ENCODE data around the gene KLF16.
A peak's percentile ranks its signal among the peaks of the same experiment; 100 is the strongest.

Gene KLF16

DNA sequence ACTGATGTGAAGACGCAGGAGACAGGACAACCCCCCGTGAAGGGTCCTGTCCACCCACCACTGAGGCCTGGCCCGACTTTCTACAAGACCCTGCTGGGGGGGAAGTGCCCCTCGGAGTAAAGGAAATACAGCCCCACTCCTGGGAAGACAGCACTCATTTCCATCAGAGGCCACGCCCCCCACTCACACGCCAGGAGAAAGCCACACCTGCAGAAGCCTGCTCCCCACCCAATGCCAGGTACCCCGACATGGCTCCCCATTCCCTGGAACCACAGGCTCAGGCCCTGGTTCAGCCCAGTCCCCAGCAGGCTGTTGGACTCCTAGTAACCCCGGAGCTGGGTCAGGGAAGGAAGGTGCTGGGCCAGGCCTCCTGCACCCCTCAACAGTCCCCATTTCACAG is 40.4 kb downstream of the KLF16 start:
- no peak for DNase-seq (ENCODE audit: low spot score)

DNA sequence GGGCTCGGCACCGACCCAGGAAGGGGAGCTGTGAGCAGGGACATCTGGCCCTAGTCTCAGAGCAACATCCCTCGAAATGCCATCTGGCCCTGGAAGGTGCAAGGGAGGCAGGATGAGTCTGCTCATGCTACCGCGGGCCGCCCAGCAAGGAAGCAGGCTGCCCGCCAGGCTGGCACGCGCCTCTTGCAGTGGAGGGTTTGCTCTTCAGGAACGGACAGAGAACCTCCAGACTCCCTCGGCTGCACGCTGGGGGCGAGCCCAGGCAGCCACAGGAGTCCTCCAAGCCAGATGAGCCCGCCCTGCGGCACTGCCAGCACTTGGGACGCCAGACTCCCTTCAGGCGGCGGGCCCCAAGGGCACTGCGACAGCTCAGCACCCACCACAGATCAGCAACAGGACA is 41.2 kb downstream of the KLF16 start:
- no peak for DNase-seq (ENCODE audit: low spot score)

DNA sequence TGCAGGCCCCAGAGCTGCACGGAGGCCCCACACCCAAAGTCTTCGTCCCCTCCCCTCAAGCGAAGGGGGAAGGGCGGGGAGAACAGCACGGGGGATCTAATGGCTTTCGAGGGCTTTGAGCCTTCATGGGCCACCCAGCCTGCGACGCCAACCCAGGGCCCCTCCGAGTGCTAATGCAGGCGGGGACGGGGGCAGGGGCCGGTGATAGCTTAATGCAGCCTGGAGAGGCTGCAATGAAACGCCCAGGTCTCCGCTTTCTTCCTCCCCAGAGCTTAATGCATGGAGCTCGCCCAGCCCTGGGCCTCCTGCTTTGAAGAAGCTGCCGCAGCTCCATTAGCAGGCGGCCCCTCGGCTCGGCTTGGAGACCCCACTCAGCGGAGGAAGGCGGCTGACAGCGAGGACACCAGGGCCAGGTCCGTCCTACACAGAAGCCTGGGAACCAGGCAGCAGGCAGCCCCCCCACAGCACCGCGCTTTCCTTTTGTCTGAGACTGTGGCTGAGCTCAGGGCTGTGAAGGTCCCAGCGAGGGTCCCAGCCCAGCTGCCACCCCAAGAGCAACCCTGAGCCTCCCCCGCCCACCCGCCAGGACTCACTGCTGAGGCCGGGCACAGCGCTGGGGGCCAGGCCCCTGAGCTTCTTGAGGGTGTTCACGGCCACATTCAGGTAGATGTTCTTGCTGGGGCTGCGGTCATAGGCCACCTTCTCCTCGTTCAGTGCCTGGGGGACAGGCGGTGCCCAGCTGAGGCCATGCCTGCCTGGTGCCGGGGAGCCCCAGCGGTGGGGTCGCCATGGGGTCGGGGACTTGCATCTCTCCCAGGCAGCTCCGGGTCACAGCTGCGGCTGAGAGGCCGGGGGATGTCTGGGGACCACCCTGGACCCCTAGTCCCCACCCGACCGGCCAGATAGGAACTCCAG is 43.8 kb downstream of the KLF16 start:
- no peak for DNase-seq (ENCODE audit: low spot score)

DNA sequence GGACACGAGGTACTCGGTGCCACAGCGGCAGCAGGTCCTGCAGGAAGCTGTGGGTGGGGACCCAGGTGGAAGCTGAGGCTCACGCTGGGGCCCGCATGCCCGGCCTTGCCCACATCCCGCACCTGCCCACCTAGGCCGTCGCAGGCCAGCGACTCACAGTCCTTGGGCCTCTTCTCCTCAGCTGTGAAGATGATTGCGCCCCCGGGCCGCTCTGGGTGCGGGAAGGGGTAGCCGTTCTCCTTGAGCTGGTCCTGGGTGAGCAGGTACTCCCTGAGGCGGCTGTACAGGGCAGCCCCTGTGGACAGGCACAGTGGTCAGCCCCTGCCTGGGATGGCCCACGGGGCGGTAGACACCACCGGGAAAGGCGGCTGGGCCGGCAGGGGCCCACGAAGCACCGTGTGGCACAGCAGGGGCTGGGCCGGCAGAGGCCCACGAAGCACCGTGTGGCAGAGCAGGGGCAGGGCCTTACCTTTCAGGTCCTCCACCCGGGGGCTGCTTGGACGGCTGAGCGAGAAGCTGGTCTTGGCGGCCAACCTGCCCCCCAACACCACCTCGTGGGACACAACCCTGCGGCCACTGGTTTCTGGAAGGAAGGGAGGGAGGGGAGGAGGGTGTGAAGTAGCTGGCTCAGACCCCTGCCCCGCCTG is 44.7 kb downstream of the KLF16 start:
- no peak for DNase-seq (ENCODE audit: low spot score)

DNA sequence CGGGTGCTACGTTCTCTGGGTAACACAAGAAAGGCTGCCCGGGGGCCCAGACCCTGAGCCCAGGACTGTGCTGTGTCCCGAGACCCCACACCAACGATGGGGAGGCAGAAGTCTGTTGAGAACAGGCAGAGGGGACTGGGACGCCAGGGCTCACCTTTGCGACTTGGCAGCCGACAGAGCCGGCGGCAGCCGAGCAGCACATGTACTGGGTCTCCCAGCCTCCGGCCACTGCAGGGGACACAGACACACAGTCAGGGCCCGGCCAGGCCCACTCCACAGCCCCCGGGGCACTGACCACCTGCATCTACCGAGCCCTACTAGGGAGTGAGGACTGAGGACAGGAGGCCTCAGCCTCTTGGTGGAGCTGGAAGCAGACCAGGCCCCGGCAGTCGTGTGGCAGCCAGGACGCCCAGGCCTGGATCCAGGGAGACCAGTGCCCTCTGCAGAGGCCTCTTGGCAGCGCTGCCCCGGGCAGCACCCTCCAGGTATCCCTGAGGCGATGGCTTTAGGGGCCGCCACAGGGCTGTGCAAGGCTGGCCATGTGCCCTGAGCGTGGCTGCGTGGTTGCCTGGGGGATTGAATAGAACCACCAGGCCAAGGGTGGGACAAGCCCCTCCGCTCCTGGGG is 45.7 kb downstream of the KLF16 start:
- DNase-seq (ENCODE audit: low spot score), result no peak

DNA sequence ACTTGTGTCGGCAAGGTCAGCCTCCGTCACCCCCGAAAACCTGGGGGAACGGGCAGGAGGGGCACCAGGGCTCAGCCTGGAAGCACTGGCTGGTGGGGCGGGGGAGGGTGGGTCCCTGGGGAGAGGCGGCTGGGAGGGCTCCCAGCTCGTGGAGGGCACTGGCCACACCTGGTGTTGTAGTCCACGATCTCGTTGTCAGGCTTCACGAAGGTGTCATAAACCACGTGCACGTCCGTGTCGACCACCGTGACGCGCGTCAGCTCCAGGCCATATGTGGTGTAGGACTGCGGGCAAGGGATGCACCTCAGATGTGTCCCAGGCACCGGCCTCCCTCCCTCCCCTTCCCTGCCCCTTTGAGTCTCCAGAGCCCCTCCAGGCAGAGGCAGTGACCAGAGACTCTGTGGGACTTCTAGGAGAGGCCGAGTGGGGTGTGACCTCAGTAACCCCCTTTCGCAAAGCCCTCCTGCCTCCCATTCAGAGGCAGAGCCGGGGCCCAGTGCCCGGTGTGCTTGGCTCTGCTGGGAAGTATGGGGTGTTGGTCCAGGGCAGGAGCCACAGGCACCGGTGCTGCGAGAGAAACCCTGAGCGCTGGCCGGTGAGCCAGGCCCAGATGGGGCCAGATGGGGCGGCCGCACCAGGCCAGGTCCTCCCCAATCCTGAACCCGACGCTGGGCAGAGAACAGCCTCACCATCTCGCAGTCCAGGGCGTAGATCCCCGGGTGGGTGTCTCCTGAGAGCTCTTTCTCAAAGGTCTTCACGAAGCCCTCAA is 46.7 kb downstream of the KLF16 start:
- DNase-seq (ENCODE audit: low spot score), result no peak

DNA sequence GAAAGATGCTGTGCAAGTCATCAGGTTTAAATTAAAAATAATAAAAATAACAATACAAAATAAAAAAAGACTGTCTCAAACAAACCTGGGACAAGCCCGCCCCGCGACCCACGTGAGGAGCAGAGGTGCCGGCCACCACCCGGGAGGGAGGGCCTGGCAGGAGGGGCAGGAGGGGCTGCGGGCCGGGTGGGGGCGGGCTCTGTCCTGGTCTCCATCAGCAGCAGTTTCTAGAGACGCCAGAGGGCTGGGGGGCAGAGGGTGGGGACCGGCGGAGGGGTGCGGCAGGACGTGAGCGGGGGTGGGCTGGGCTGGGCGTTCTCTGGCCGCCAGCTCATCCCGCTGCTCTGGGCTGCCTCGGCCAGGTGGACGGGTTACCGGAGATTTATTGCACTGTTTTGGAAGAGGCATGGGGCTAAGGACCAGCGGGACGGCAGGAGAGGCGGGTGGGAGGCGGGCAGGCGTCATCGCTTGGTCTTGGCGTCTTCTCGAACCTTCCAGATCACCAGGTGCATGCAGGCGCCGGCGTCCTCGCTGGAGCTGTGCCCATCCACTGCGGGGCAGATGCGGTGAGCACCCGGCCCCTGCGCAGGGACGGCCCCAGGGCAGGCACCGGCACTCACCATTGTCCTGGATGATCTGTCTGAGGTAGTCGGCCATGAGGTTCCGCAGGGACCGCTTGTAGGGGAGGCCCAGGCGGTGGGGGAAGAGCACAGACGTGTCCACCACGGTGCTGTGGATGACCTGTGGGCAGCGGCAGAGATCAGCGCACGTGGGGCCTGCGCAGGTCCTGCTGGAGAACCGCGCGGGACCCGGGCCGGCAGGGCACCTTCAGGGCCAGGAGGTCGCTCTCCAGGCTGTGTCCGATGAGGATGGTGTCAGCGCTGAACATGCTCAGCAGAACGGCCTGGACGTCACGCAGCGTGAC is 47.5 kb downstream of the KLF16 start:
- DNase-seq (ENCODE audit: low spot score), result no peak

DNA sequence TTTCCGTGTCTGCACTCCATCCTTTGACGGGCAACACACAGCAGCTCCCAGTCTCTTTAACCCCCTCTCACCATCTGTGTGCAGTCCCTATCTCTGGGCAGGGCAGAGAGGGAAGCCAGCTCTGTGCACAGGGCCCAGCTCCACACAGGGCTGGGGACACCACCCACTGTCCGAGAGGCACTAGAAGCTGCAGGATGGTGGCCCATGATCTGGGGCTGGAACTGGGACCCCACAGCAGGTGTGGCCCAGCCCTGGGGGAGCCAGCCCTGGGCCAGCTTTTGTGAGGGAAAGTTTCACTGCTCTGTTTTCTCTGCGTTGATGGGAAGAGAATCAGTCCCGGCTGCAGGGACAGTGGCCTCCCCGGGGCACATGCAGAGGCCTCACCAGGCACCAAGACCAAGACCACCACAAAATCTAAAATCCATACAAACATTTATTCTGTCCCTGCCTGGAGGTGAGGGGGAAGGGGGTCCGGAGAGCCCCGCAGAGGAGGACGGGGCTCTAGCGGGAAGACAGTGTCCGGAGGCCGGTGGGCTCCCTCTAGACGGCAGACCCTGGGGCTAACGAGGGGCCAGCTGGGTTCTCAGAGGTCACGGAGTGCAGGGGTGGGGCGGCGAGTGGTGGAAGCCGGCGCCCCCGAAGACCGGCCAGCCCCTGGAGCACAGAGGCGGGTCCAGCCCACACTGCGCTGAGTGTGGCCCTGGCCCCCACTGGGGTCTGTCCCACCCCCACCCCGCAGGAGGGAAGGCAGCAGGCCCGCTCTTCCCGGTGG is 48.4 kb downstream of the KLF16 start:
- no peak for DNase-seq (ENCODE audit: low spot score)

DNA sequence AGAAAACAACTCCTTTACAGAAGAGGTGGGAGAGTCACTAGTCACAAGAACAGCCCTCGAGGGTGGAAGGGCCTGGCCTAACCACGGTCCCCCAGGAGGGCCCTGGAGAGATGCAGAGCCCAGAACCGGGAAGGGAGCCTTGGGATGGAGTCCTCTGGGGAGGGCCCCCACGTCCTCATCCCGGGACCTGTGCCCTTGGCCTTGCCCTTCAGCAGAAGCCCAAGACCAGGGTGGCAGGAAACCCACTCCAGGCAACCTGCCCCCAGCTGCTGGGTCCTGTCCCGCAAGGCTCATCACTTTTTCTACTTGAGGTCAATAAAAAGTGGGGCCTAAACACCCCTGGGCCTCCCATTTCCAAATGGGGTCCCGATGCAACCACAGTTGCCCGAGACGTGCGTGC is 49.0 kb downstream of the KLF16 start:
- DNase-seq (ENCODE audit: low spot score), result no peak

DNA sequence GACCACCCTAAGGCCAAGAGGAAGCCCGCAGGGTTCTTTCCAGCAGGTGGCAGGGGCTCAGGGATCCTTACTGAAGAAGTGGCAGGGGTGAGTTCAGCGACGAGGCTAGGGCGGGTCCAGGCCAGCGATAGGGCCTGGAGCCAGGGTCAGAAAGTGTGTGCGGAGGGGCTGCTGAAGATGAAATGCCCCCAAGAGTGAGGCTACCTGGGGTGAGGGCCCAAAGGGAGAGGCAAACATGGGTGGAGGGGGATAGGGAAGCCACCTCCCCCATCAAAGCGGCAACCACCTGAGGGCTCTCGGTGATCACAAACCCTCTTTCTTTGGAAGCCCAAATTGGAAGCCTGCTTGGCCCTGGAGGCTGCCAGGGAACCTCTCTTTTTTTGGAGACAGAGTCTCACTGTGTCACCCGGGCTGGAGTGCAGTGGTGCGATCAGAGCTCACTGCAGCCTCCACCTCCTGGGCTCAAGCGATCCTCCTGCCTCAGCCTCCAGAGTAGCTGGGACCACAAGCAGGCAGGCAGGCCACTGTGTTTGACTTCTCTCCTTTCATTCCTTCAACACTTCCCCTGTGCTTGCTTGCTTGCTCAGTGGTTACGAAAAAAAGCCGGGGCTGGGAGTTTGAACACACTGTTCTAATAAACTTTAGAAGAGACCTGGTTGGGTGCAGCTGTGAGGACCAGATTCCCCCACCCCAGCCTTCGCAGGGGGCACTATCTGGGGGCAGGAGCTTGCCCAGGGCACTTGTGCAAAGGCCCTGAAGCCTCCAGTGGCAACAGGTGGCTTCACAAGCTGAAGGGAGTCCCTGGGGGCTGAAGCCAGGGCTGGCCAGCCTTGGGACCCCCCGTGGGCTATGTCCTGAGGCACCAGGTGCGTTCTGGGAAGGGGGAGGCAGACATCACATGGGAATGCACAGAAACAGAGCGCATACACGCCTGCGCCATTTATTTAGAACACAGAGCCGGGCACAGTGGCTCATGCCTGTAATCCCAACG is 49.9 kb downstream of the KLF16 start:
- DNase-seq (ENCODE audit: low spot score), result no peak

DNA sequence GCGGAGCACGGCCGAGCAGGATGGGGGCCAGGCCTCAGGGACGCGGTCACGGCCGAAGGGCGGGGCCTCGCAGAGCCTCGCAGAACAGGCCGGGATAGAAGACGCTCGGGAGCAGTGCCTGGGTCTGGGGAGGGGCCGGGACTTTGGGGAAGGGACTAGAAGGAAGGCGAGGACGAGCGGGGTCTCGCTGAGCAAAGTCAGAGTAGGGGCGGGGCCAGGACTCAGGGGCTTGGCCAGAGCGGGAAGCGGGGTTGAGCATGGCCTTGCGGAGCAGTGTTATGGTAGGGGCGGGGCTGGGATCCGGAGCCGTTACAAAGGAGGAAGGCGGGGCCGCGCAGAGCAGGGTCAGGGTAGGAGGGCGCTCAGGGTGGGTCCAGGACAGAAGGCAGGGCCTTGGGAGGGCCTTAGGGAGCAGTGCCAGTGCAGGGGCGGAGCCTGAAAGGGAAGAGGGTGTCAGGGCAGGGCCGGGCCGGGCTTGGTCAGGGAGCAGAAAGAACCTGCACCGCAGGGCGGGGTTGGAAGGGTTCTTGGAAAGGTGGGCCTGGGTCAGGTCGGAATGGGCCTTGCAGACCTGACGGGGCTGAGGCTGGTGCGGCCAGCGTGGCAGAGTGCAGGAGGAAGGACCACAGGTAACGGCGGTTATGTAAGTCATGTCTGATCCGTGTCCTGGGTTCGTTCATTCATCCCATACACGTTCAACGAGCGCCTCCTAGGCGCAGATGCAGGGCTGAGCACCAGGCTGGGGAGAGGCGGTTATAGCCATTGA is 50.8 kb downstream of the KLF16 start:
- DNase-seq (ENCODE audit: low spot score), result peak; percentile 95

DNA sequence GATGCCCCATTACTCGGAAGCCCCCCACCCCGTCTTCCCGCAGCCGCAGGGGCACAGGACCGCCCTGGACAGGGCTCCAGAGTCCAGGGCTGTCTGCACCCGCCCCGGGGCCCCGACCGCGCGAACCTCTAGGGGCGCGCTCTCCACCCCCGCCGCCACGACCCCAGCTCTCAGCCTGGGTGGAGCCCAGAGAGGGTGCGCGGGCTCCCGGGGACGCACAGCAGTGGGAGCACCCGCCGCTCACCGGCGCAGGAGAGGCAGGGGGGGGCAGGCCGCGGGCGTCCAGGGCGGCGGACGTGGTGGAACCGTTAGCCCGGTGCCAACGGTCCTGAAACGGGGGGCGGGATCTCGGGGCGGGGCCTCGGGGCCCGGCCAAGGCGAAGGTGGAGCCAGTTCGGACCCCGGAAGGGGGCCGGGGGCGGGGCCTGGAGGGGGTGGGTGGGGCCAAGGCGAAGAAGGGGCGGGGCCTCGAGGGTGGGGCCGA is 51.4 kb downstream of the KLF16 start, which contains the start of gene ATP8B3:
ATP8B3 (minus strand) TSS at position 335 of the 484 bp plus-strand sequence. CDS start 540 bp downstream, outside the sequence.
- DNase-seq (ENCODE audit: low spot score), result peak; percentile 99

DNA sequence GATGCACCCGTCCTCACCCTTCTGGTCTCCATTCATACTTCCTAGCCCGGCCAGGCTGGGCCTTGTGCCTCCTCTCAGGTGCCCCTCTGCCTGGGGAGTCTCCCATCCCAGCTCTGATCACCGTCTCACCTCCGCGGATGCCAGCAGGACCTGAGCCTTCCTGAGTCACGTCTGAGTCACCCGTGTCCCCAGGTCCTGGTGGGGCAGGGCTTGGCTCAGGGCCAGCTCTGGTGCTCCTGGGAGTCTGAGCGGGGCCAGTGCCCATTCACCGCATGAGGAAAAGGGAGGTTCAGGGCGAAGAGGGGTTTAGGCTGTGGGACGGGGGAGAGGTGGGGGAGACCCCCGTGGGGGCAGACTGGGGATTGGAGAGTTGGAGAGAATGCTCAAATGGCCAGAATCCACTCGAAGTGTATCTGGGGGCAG is 51.9 kb downstream of the KLF16 start:
- no peak for DNase-seq (ENCODE audit: low spot score)

DNA sequence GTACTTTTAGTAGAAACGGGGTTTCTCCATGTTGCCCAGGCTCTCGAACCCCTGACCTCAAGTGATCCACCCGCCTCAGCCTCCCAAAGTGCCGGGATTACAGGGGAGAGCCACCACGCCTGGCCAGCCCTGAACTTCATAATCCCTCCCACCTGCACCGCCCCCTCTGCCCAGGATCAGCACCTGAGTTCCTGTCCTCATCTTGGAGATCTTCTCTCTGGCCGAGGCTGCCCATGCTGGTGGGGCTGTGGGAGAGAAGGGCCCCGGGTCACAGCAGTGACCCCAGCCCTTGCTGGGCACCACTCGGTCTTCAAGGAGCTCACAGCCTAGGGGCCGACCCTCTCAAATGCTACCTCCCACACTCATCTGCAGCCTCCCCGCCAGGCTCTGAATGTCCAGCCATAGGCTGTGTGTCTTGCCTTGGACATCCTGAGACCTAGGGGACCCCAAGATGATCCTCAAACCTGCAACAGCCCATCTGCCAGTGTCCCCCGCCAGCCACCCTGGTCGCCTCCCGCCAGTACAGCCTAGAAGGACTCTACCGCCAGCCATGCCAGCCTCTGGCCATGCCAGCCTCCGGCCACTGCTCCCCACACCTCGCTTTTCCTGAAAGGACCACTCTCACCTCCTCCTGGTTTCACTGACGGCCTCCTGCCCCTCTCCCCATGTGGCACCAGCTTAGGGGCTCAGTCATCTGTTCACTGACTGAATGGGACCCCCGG is 52.8 kb downstream of the KLF16 start:
- no peak for DNase-seq (ENCODE audit: low spot score)

DNA sequence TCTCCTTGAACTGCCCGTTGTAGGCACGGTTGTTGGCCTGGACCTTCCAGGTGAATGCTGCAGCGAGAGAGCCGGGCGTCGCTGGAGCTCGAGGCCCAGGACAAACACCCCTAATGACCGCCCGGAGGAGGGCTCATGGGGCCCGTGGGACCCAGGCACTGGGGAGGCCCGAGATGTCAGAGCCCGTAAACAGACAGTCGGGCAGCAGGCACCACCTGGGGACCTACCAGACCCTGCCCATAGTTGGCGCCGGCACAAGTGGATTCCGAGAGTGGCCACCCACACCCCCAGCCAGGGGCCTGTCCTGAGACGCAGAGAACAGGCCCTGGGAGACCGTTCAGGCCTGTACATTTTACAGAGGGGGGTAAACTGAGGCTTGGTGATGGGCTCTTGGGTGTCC is 53.7 kb downstream of the KLF16 start:
- no peak for DNase-seq (ENCODE audit: low spot score)

DNA sequence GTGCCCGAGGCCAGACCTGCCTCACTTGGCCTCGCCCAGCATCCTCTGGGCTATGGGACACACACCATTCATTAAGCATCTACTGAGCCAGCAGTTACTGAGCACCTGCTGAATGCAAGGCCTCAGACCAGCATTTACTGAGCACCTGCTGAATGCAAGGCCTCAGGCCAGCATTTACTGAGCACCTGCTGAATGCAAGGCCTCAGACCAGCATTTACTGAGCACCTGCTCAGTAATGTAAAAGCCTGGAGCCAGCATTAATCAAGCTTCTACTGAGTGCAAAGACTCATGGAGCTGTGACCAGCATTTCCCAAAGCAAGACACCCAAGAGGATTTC is 55.0 kb downstream of the KLF16 start:
- DNase-seq (ENCODE audit: low spot score), result no peak

DNA sequence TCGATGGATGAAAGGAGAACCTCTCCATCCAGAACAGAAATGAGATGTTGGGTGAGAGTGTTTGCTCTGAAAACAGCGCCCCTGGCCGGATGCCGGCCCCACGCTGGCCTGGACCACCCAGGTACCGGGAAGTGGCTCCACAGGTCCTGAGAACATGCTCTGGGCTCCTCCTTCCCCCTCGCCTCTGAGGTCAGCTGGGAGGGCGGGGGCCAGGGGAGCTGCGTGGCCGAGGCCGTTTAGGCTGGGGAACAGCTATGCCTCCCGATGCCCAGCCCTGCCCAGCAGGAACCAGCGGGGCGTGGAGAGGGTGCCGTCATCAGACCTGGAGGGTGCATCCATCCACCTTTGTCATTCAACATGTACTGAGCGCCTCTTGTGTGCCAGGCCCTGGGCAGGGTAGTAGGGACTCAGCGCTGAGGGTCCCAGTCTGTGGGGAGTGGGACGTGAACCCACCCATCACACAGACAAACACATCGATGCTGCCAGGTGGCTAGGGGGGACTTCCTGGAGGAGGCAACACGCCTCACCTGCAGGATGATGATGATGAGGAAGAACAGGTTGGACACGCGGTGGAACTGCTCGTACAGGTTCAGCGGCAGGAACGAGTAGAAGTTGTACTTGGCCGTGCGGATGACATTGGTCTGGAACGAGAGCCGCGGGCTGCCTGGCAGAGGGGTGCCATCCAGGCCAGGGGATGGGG is 55.5 kb downstream of the KLF16 start:
- DNase-seq (ENCODE audit: low spot score), result no peak

Measured in germinal center (tissue), 1 donor.